K562 (cell line): Measurements from ENCODE around the gene PACRG. TPM values are rescaled to one million over a fixed set of nuclear protein-coding genes. Genes with fewer than 3 reads are reported as not detected.

ENCODE experiments used
- ATAC-seq: fragments of 200-7000 bp; cut with Tn5 transposase; 3 replicates; pipeline ENCODE4 v1.9.1; 2020; ENCODE audit warnings: moderate library complexity
- BruUV-seq: library from RNA; stranded (reverse); fragments of 400-500 nt; replicated peaks from 2 replicates; lab custom pipeline; 2021; lab: Mats Ljungman, UMichigan
- CTCF ChIA-PET: fragments of 300-600 bp; formaldehyde crosslinking; extraction: SDS; loops from one replicate; lab custom pipeline; 2021; ENCODE audit warnings: low intra/inter-chr PET ratio; lab: Yijun Ruan, JAX
- POLR2A ChIA-PET: fragments of 300-600, 350-650 bp; sonication (Branson Sonifier 250); formaldehyde crosslinking; extraction: SDS; loops from one replicate; lab custom pipeline; 2021; ENCODE audit warnings: antibody characterized with exemption, inconsistent platforms; lab: Yijun Ruan, JAX
- DNase-seq, 4 experiments: peaks; one replicate each; pipeline versions ENCODE4 v3.0.0 to v3.0.0-alpha.2; 2011 to 2018; ENCODE audit warnings: low spot score in 3 of 4, mixed read lengths in 3 of 4; ENCODE audit errors: extremely low read depth in 1 of 4
- FAIRE-seq: peaks from 2 replicates; lab custom pipeline; 2011; peaks lifted over from hg19 to GRCh38; lab: Jason Lieb, UNC
- H2AFZ ChIP-seq: 2 replicates; pipeline ENCODE4 v1.6.0; 2011; ENCODE audit warnings: low read depth, low read length, control low read depth, inconsistent platforms
- H3K27ac ChIP-seq: fragments of 200-600 bp; 3 replicates; pipeline ENCODE4 v1.8.0; 2011; ENCODE audit warnings: low read depth, mild to moderate bottlenecking, control low read depth, inconsistent platforms, low read length, moderate library complexity, mixed read lengths; ENCODE audit errors: extremely low read depth
- H3K27me3 ChIP-seq, 2 experiments: fragments of 300-600 bp in 1 of 2; 2 replicates in 1 of 2; 3 replicates in 1 of 2; pipeline versions ENCODE4 v1.6.0 to v1.8.0; 2011; ENCODE audit warnings: inconsistent platforms in 2 of 2, low read length in 2 of 2, mild to moderate bottlenecking in 1 of 2, mixed read lengths in 1 of 2, moderate library complexity in 1 of 2; ENCODE audit not compliant: control insufficient read depth in 2 of 2, insufficient read depth in 2 of 2
- H3K36me3 ChIP-seq: fragments of 300-600 bp; 3 replicates; pipeline ENCODE4 v1.8.0; 2011; ENCODE audit warnings: mild to moderate bottlenecking, low read length, inconsistent platforms; ENCODE audit not compliant: control insufficient read depth, insufficient read depth
- H3K4me1 ChIP-seq, 2 experiments: fragments of 200-600 bp in 1 of 2; replicated peaks in 1 of 2; 2 replicates in 1 of 2; 3 replicates in 1 of 2; pipeline versions ENCODE4 v1.5.1 to v1.8.0; 2011; ENCODE audit warnings: inconsistent platforms in 2 of 2, low read length in 2 of 2, mild to moderate bottlenecking in 1 of 2, mixed read lengths in 1 of 2, moderate library complexity in 1 of 2; ENCODE audit not compliant: control insufficient read depth in 2 of 2, insufficient read depth in 2 of 2
- H3K4me2 ChIP-seq: 2 replicates; pipeline ENCODE4 v1.6.1; 2011; ENCODE audit warnings: low read length, control low read depth, inconsistent platforms, mixed read lengths; ENCODE audit not compliant: insufficient read depth
- H3K4me3 ChIP-seq: fragments of 200-600 bp; sonication (generic), shearing (Covaris generic); 2 replicates; pipeline ENCODE4 v1.5.1; 2016; ENCODE audit warnings: control low read depth, inconsistent platforms
- H3K79me2 ChIP-seq: fragments of 200-600 bp; 3 replicates; pipeline ENCODE4 v1.8.0; 2011; ENCODE audit warnings: low read length, inconsistent platforms; ENCODE audit not compliant: control insufficient read depth, insufficient read depth
- H3K9ac ChIP-seq, 2 experiments: 2 replicates each; pipeline versions ENCODE4 v1.6.0 to v1.6.1; 2011; ENCODE audit warnings: low read depth in 2 of 2, low read length in 2 of 2, control low read depth in 1 of 2, inconsistent platforms in 1 of 2, mild to moderate bottlenecking in 1 of 2, mixed read lengths in 1 of 2; ENCODE audit not compliant: insufficient read depth in 1 of 2
- H3K9me1 ChIP-seq: one replicate; pipeline ENCODE4 v1.6.0; 2011; ENCODE audit warnings: inconsistent platforms, mild to moderate bottlenecking, low read length, moderate library complexity; ENCODE audit not compliant: control insufficient read depth, insufficient read depth
- H3K9me3 ChIP-seq: replicated peaks from 2 replicates; pipeline ENCODE4 v1.5.1; 2011; ENCODE audit warnings: low read depth, low read length, inconsistent platforms; ENCODE audit not compliant: control insufficient read depth, insufficient read depth
- H4K20me1 ChIP-seq: replicated peaks from 2 replicates; pipeline ENCODE4 v1.6.1; 2011; ENCODE audit warnings: low read length, inconsistent platforms, mixed read lengths; ENCODE audit not compliant: control insufficient read depth, insufficient read depth
- FOXA3 ChIP-seq, 2 experiments: fragments of 450-650 bp in 1 of 2; sonication (generic) in 1 of 2; formaldehyde crosslinking; IDR thresholded peaks in 1 of 2; conservative IDR thresholded peaks in 1 of 2; 2 replicates each; pipeline versions ENCODE4 v1.4.0 to v1.8.0; 2020 to 2022; ENCODE audit warnings: mild to moderate bottlenecking in 2 of 2, missing genetic modification reagents in 1 of 2
- JUND ChIP-seq, 2 experiments: IDR thresholded peaks; 2 replicates in 1 of 2; 3 replicates in 1 of 2; pipeline ENCODE4 v1.6.1; 2011; ENCODE audit warnings: borderline replicate concordance in 2 of 2, low read depth in 2 of 2, low read length in 2 of 2, improper control_type of control experiment in 1 of 2, missing biosample characterization in 1 of 2, missing genetic modification characterization in 1 of 2, missing genetic modification reagents in 1 of 2
- NEUROD1 ChIP-seq: fragments of 150-350 bp; IDR thresholded peaks from 2 replicates; pipeline ENCODE4 v1.6.1; 2014; ENCODE audit warnings: borderline replicate concordance, low read length, low read depth; ENCODE audit not compliant: partially characterized antibody
- NR2C1 ChIP-seq, 2 experiments: fragments of 450-650 bp; IDR thresholded peaks; 2 replicates each; pipeline ENCODE4 v1.6.1; 2017; ENCODE audit warnings: mild to moderate bottlenecking in 2 of 2, antibody characterized with exemption in 1 of 2, inconsistent platforms in 1 of 2, missing compliant biosample characterization in 1 of 2, missing genetic modification characterization in 1 of 2
- RBM39 ChIP-seq: fragments of 200-400 bp; formaldehyde crosslinking; optimal IDR thresholded peaks from 2 replicates; pipeline ENCODE3; 2018; ENCODE audit warnings: low read depth, low read length
- WGBS: fragments of 100-300 bp; shearing (Covaris generic); methylation state at CpG from one replicate; pipeline ENCODE4 v1.1.6; 2016; ENCODE audit warnings: low coverage, mixed read lengths; ENCODE audit not compliant: insufficient coverage; ENCODE audit errors: missing lambda C conversion rate; 5-methylcytosine and 5-hydroxymethylcytosine counted together
- in situ Hi-C: fragments of 300-500 bp; cut with MboI; formaldehyde crosslinking; loops from 4 replicates; pipeline ENCODE4 v1.15.0; 2018; ENCODE audit warnings: inconsistent platforms, mixed read lengths
- intact Hi-C: fragments of 100-400 bp; cut with micrococcal nuclease; formaldehyde crosslinking; loops from 2 replicates; pipeline ENCODE4 v1.14.2; 2022
- polyA plus RNA-seq, 8 experiments: library from polyadenylated mRNA; depleted of rRNA in 4 of 8; stranded (reverse) in 5 of 8; unstranded in 3 of 8; fragments of >200 nt; fragmentation: Nextera tagmentation in 2 of 8; fragmentation: Illumina TruSeq in 1 of 8; extraction: Ambion mirVana in 2 of 8; extraction: Trizol in 1 of 8; gene quantifications; 2 replicates each; pipeline versions ENCODE4 v1.2.1 to v1.2.3, GENCODE V29; 2011 to 2014; ENCODE audit warnings: inconsistent platforms in 1 of 8, missing spikeins in 1 of 8
- total RNA-seq, 7 experiments: library from RNA; depleted of rRNA in 6 of 7; stranded (reverse); fragments of >200 nt in 6 of 7; fragmentation: Illumina TruSeq in 2 of 7; extraction: Trizol in 2 of 7; gene quantifications; 2 replicates each; pipeline versions ENCODE4 v1.2.1 to v1.2.3, GENCODE V29; 2011 to 2021; ENCODE audit warnings: low replicate concordance in 1 of 7
- TF ChIP-seq, protein P1 (sequence below), 2 experiments: fragments of 150-350 bp in 1 of 2; IDR thresholded peaks; 2 replicates each; pipeline ENCODE4 v1.6.1; 2012 to 2016; ENCODE audit warnings: low read depth in 2 of 2, low read length in 2 of 2, mild to moderate bottlenecking in 1 of 2, moderate library complexity in 1 of 2
- TF ChIP-seq, protein P2 (sequence below): sonication (generic); formaldehyde crosslinking; IDR thresholded peaks from 2 replicates; pipeline ENCODE4 v1.8.0; 2022; ENCODE audit warnings: missing genetic modification reagents, mild to moderate bottlenecking, borderline replicate concordance
- TF ChIP-seq, protein P3 (sequence below): sonication (generic); formaldehyde crosslinking; IDR thresholded peaks from 2 replicates; pipeline ENCODE4 v1.8.0; 2022; ENCODE audit warnings: mild to moderate bottlenecking, missing genetic modification reagents

Gene PACRG
- total and polyA plus RNA-seq, 9 of the 15 experiments (the other 6 are each of a cell fraction or from before 2014, with no cell fraction given): 0.04 TPM; not detected in 8

- TF ChIP-seq, protein P1, sequence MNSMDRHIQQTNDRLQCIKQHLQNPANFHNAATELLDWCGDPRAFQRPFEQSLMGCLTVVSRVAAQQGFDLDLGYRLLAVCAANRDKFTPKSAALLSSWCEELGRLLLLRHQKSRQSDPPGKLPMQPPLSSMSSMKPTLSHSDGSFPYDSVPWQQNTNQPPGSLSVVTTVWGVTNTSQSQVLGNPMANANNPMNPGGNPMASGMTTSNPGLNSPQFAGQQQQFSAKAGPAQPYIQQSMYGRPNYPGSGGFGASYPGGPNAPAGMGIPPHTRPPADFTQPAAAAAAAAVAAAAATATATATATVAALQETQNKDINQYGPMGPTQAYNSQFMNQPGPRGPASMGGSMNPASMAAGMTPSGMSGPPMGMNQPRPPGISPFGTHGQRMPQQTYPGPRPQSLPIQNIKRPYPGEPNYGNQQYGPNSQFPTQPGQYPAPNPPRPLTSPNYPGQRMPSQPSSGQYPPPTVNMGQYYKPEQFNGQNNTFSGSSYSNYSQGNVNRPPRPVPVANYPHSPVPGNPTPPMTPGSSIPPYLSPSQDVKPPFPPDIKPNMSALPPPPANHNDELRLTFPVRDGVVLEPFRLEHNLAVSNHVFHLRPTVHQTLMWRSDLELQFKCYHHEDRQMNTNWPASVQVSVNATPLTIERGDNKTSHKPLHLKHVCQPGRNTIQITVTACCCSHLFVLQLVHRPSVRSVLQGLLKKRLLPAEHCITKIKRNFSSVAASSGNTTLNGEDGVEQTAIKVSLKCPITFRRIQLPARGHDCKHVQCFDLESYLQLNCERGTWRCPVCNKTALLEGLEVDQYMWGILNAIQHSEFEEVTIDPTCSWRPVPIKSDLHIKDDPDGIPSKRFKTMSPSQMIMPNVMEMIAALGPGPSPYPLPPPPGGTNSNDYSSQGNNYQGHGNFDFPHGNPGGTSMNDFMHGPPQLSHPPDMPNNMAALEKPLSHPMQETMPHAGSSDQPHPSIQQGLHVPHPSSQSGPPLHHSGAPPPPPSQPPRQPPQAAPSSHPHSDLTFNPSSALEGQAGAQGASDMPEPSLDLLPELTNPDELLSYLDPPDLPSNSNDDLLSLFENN (IDR thresholded peaks at IDR 0.05; ENCODE audit: low read depth in 2 of 2, low read length in 2 of 2): no peak
Measured at GRCh38 chr6:163212123-163212522, 484.3 kb downstream of the PACRG start (continued).

- no peaks in the 10 kb centered on the region for H3K9me3 ChIP-seq
- H3K36me3 ChIP-seq: no peaks in the 10 kb centered on the region
- no TSS peak for BruUV-seq
- H3K9me1 ChIP-seq: no peaks in the 10 kb centered on the region
- H4K20me1 ChIP-seq: no peaks in the 10 kb centered on the region
- no peak overlapping the region for H3K4me3 ChIP-seq
- no peak for FAIRE-seq
- ChIA-PET CTCF (no interaction called here), POLR2A (no interaction called here)
- no peak for ATAC-seq
- intact Hi-C loops (no loop called here), in situ Hi-C loops (no loop called here)
- H3K27me3 ChIP-seq: peaks cover 2 to 16% of the 10 kb centered on the region in 2 experiments; a peak in 3 of 5 replicates
- WGBS: 0% methylated on average over 1 of the region's 1 CpG
- DNase-seq: no peak
- H2AFZ ChIP-seq: no peak overlapping the region
- no peaks in the 10 kb centered on the region for H3K79me2 ChIP-seq
- H3K27ac ChIP-seq: no peak overlapping the region
- H3K9ac ChIP-seq: no peak overlapping the region
- no peaks in the 10 kb centered on the region for H3K4me1 ChIP-seq
- H3K4me2 ChIP-seq: no peak overlapping the region
- TF ChIP-seq, protein P2, sequence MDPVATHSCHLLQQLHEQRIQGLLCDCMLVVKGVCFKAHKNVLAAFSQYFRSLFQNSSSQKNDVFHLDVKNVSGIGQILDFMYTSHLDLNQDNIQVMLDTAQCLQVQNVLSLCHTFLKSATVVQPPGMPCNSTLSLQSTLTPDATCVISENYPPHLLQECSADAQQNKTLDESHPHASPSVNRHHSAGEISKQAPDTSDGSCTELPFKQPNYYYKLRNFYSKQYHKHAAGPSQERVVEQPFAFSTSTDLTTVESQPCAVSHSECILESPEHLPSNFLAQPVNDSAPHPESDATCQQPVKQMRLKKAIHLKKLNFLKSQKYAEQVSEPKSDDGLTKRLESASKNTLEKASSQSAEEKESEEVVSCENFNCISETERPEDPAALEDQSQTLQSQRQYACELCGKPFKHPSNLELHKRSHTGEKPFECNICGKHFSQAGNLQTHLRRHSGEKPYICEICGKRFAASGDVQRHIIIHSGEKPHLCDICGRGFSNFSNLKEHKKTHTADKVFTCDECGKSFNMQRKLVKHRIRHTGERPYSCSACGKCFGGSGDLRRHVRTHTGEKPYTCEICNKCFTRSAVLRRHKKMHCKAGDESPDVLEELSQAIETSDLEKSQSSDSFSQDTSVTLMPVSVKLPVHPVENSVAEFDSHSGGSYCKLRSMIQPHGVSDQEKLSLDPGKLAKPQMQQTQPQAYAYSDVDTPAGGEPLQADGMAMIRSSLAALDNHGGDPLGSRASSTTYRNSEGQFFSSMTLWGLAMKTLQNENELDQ (CRISPR knock-in tag): no peak
- TF ChIP-seq RBM39 (no peak), NR2C1 (IDR thresholded peaks at IDR 0.05) (no peak), NR2C1 (tag; IDR thresholded peaks at IDR 0.05) (no peak), JUND (IDR thresholded peaks at IDR 0.05; ENCODE audit: borderline replicate concordance, low read depth, low read length) (no peak), JUND (tag; IDR thresholded peaks at IDR 0.05; ENCODE audit: borderline replicate concordance, low read depth, low read length) (no peak), NEUROD1 (no peak), FOXA3 (CRISPR knock-in tag; conservative IDR thresholded peaks at IDR 0.05 in 1 of 2, IDR thresholded peaks at IDR 0.05 in 1 of 2) (no peak)
- TF ChIP-seq, protein P3, sequence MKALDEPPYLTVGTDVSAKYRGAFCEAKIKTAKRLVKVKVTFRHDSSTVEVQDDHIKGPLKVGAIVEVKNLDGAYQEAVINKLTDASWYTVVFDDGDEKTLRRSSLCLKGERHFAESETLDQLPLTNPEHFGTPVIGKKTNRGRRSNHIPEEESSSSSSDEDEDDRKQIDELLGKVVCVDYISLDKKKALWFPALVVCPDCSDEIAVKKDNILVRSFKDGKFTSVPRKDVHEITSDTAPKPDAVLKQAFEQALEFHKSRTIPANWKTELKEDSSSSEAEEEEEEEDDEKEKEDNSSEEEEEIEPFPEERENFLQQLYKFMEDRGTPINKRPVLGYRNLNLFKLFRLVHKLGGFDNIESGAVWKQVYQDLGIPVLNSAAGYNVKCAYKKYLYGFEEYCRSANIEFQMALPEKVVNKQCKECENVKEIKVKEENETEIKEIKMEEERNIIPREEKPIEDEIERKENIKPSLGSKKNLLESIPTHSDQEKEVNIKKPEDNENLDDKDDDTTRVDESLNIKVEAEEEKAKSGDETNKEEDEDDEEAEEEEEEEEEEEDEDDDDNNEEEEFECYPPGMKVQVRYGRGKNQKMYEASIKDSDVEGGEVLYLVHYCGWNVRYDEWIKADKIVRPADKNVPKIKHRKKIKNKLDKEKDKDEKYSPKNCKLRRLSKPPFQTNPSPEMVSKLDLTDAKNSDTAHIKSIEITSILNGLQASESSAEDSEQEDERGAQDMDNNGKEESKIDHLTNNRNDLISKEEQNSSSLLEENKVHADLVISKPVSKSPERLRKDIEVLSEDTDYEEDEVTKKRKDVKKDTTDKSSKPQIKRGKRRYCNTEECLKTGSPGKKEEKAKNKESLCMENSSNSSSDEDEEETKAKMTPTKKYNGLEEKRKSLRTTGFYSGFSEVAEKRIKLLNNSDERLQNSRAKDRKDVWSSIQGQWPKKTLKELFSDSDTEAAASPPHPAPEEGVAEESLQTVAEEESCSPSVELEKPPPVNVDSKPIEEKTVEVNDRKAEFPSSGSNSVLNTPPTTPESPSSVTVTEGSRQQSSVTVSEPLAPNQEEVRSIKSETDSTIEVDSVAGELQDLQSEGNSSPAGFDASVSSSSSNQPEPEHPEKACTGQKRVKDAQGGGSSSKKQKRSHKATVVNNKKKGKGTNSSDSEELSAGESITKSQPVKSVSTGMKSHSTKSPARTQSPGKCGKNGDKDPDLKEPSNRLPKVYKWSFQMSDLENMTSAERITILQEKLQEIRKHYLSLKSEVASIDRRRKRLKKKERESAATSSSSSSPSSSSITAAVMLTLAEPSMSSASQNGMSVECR (CRISPR knock-in tag): no peak
Measured at GRCh38 chr6:163214259-163214658, 486.5 kb downstream of the PACRG start.
